Endothelial cell (in vitro differentiated cells): ENCODE measurements around the gene DMD. TPM values are rescaled to one million over a fixed set of nuclear protein-coding genes. Genes with fewer than 3 reads are reported as not detected.
"Not testable (repeated sequence)": the region's sequence is repeated elsewhere in the genome, so short reads cannot be mapped to it uniquely, and the experiment has no call there.

Source experiments
- DNase-seq: peaks from one replicate; pipeline ENCODE4 v3.0.0; 2021; ENCODE audit warnings: low spot score
- H3K27ac Mint-ChIP-seq: one replicate; pipeline ENCODE4 v1.8.0; 2021; ENCODE audit warnings: mixed read lengths, inconsistent platforms; ENCODE audit not compliant: unreplicated experiment
- H3K27me3 Mint-ChIP-seq: one replicate; pipeline ENCODE4 v1.8.0; 2021; ENCODE audit warnings: mild to moderate bottlenecking, moderate library complexity, mixed read lengths, inconsistent platforms; ENCODE audit not compliant: unreplicated experiment
- H3K36me3 Mint-ChIP-seq: one replicate; pipeline ENCODE4 v1.8.0; 2021; ENCODE audit warnings: mild to moderate bottlenecking, low read depth, mixed read lengths, inconsistent platforms; ENCODE audit not compliant: unreplicated experiment
- H3K4me1 Mint-ChIP-seq: one replicate; pipeline ENCODE4 v1.8.0; 2021; ENCODE audit warnings: mild to moderate bottlenecking, mixed read lengths, inconsistent platforms; ENCODE audit not compliant: unreplicated experiment
- H3K4me3 Mint-ChIP-seq: one replicate; pipeline ENCODE4 v1.8.0; 2021; ENCODE audit warnings: mild to moderate bottlenecking, mixed read lengths, inconsistent platforms; ENCODE audit not compliant: unreplicated experiment
- H3K9me3 Mint-ChIP-seq: one replicate; pipeline ENCODE4 v1.8.0; 2021; ENCODE audit warnings: mixed read lengths, inconsistent platforms; ENCODE audit not compliant: unreplicated experiment
- total RNA-seq: library from RNA; stranded (reverse); fragmentation: NEBNext Ultra II Directional; extraction: Animal tissue kit (Norgen Biotek cat#: 25700); gene quantifications from one replicate; pipeline ENCODE4 v1.2.1, GENCODE V29; 2021; ENCODE audit not compliant: unreplicated experiment
- TF ChIP-seq, protein P1 (sequence below): fragments of 200-600 bp; sonication (generic); IDR thresholded peaks from one replicate; pipeline ENCODE4 v1.5.0; 2021; ENCODE audit warnings: antibody characterized with exemption; ENCODE audit not compliant: unreplicated experiment

The DMD gene
- total RNA-seq, 1 donor from 2014 or later: 5.5 TPM

DNA sequence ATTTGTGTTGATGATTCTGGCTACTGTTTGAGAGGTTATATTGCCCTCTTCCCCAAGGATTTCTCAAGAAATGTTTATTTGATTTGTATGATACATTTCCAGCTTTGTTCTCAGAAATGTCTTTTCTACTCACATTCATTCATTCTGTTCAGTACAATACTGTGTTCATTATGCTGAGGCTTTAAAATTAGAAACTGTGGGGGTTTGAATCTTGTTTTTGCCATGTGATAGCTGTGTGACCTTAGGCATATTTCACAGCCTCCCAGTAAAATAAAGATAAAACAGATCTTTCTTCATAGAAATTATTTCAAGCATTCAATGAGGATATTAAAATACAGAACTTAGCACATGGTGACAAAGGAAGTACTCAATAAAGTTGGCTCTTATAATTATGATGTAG is 123.9 kb downstream of the DMD start:
- no peak for DNase-seq
- Mint-ChIP-seq H3K27ac (no peak overlapping the region), H3K36me3 (no peaks in the 10 kb centered on the region), H3K4me3 (no peak overlapping the region), H3K4me1 (no peaks in the 10 kb centered on the region), H3K27me3 (no peaks in the 10 kb centered on the region), H3K9me3 (no peaks in the 10 kb centered on the region)
- TF ChIP-seq, protein P1, sequence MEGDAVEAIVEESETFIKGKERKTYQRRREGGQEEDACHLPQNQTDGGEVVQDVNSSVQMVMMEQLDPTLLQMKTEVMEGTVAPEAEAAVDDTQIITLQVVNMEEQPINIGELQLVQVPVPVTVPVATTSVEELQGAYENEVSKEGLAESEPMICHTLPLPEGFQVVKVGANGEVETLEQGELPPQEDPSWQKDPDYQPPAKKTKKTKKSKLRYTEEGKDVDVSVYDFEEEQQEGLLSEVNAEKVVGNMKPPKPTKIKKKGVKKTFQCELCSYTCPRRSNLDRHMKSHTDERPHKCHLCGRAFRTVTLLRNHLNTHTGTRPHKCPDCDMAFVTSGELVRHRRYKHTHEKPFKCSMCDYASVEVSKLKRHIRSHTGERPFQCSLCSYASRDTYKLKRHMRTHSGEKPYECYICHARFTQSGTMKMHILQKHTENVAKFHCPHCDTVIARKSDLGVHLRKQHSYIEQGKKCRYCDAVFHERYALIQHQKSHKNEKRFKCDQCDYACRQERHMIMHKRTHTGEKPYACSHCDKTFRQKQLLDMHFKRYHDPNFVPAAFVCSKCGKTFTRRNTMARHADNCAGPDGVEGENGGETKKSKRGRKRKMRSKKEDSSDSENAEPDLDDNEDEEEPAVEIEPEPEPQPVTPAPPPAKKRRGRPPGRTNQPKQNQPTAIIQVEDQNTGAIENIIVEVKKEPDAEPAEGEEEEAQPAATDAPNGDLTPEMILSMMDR: no peak

DNA sequence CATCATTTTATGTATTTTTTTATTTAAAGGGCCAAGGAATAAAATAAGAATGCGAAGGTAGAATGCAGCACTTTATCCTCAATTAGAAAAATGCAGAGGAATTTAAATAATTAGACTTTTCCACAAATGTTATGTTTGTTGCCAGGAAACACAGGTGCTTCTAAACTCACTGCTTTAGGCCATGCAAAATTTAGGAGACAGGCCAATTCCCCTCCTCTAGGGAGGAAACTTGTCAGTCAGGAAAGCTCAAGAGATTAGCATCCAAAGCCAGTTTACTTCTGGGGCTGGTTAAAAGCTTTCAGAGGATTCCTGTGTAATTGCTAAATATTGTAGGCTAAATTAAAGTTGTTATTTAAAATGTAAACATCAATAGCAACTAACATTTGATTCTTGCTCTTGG is 124.5 kb downstream of the DMD start:
- no peak overlapping the region for H3K27ac Mint-ChIP-seq
- no peaks in the 10 kb centered on the region for H3K4me1 Mint-ChIP-seq
- H3K27me3 Mint-ChIP-seq: no peaks in the 10 kb centered on the region
- no peak for DNase-seq
- H3K36me3 Mint-ChIP-seq: no peaks in the 10 kb centered on the region
- TF ChIP-seq, protein P1: no peak
- no peak overlapping the region for H3K4me3 Mint-ChIP-seq
- no peaks in the 10 kb centered on the region for H3K9me3 Mint-ChIP-seq

DNA sequence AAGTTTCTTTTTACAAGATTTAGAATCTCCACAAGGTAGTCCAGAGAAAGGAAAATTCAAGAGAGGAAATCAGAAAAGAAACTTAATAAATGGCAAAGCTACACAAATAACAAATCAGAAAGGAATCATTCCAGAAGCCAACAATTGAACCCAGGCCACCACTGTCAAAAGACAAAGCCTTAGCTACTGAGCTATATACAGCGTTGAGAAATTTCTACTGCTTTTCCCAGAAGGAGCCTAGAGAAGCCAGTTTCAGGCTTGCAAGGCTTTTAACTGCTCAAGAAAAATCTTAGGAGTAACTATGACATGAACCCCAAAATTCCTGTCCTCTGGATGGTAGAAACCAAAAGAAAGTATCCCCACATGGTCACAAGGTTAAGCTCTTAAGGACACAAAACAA is 129.0 kb downstream of the DMD start:
- Mint-ChIP-seq H3K9me3 (no peaks in the 10 kb centered on the region), H3K27ac (no peak overlapping the region), H3K27me3 (no peaks in the 10 kb centered on the region), H3K4me1 (no peaks in the 10 kb centered on the region), H3K4me3 (no peak overlapping the region), H3K36me3 (no peaks in the 10 kb centered on the region)
- no peak for DNase-seq
- TF ChIP-seq, protein P1: no peak

DNA sequence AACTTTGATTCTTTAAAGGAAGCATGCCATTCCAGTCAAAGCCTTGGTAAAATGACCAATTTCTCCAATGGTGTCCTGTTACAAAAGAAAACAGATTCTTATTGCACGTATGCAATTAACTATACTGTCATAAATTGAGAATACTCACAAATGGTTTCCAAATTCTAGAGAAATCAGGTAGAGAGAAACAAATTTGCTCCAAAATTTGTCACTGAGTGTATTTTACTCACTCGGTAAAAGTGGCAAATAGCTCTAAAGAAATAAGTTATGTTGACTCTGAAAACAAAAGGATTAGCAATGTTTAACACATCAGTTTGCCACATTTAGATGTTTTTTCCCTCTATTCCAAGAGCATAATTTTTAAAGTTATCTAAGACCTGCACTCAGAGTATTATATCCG is 133.1 kb downstream of the DMD start:
- no peak for DNase-seq
- Mint-ChIP-seq H3K27me3 (no peaks in the 10 kb centered on the region), H3K36me3 (no peaks in the 10 kb centered on the region), H3K4me3 (no peak overlapping the region), H3K9me3 (no peaks in the 10 kb centered on the region), H3K4me1 (no peaks in the 10 kb centered on the region), H3K27ac (no peak overlapping the region)
- TF ChIP-seq, protein P1: no peak

DNA sequence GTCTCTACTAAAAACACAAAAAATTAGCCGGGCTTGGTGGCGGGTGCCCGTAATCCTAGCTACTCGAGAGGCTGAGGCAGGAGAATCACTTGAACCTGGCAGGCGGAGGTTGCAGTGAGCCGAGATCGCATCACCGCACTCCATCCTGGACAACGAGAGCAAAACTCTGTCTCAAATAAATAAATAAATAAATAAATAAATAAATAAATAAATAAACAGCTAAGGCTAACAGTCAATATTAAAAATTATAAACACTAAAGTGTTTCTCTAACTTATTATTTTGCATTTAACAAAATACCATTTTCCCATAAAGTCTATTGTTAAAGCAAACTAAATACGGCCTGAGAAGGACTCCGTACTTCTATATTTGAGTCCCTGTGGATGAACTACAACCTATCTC is 137.7 kb downstream of the DMD start:
- H3K27me3 Mint-ChIP-seq, H3K4me3 Mint-ChIP-seq, H3K27ac Mint-ChIP-seq, H3K9me3 Mint-ChIP-seq, H3K4me1 Mint-ChIP-seq, DNase-seq, H3K36me3 Mint-ChIP-seq: not testable (repeated sequence)

DNA sequence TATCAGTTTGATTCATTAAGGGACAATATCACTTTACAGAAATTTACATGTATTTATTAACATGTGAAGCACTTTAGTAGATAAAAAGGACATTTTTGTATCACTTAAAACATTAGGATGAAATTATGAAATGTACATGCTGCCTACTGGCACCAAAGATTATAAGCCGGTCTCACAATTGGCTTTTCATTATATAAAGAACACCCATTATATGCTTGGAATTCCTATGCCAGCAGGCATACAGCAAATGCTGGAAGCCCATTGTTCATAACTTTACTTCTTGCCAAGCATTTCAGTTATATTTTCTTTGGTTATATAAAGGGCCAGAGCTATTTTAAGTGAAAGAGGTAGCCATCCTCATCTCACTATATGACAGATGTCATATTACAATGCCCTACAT is 145.9 kb downstream of the DMD start:
- Mint-ChIP-seq H3K27me3 (no peaks in the 10 kb centered on the region), H3K4me1 (no peaks in the 10 kb centered on the region), H3K36me3 (no peaks in the 10 kb centered on the region), H3K4me3 (no peak overlapping the region), H3K27ac (no peak overlapping the region), H3K9me3 (no peaks in the 10 kb centered on the region)
- no peak for DNase-seq
- TF ChIP-seq, protein P1: no peak
